Measurements from ENCODE around the gene UBE2I.

- TF ChIP-seq POLR2A (IDR thresholded peaks at IDR 0.05) = no peak
- TF ChIP-seq CTCF (IDR thresholded peaks at IDR 0.05) = no peak
Measured at GRCh38 chr16:1288813-1289476, 20.5 kb upstream of the UBE2I start.

Measured in Peyer's patch (tissue), 4 donors.